Fibroblast of the aortic adventitia (primary cell): ENCODE data around the gene PARVA. TPM values are rescaled to one million over a fixed set of nuclear protein-coding genes. Genes with fewer than 3 reads are reported as not detected.

Experiments used
- DNase-seq: peaks from one replicate; pipeline ENCODE4 v3.0.0-alpha.2; 2010; ENCODE audit warnings: low read depth
- H3K4me3 ChIP-seq: 2 replicates; pipeline ENCODE4 v1.5.1; 2011; ENCODE audit warnings: low read depth, mild to moderate bottlenecking, control low read depth, low read length, moderate library complexity
- CTCF ChIP-seq: IDR thresholded peaks from 2 replicates; pipeline ENCODE4 v1.5.1; 2011; ENCODE audit warnings: mild to moderate bottlenecking, low read length, control low read depth, inconsistent platforms; ENCODE audit not compliant: insufficient read depth
- total RNA-seq: library from RNA; depleted of rRNA; stranded (reverse); fragments of >200 nt; gene quantifications from 2 replicates; pipeline ENCODE4 v1.2.3, GENCODE V29; 2012; ENCODE audit warnings: low replicate concordance

PARVA gene
- total RNA-seq, 1 donor, result 64.0 TPM

DNA sequence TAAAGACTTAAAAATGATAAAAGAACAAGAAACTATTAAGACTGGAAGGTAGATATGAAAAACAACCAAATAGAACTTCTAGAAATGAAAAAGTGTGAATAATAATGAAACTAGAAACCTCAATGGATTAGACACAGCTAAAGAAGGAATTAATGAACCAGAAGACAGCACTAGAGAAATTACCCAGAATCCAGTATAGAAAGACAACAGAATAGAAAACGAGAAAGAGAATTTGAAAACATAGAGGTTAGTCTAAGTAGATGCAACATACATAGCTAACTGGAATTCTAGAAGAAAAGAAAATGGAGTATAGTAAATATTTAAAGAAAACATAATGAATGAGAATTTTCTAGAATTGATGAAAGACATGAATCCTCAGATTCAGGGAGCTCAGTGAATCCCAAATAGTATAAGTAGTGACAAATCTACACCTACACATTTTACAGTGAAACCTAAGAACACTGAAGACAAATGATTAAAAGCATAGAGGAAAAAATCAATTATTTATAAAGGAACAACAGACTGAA, 111.9 kb downstream of the PARVA start:
- TF ChIP-seq CTCF, result no peak
- no peak overlapping the region for H3K4me3 ChIP-seq

DNA sequence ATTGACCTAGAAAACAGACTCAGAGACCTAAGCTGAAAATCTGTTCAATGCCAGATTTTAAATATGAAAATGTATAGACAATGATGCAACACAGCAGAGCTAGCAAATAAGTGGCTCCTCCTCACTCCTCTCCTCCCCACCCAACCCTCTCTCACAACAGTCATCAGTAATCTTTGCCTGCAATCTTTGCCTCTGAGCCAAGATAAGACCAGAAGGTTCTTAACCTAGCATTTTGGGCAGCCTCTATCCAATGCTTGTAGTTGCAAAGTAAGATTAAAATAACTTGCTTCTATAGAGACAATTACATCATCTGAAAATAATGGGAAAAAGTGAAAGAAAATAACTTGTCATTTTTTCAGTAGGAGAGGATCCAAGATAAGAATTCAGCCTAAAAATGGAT, 117.3 kb downstream of the PARVA start:
- DNase-seq, result peak; percentile 85
- TF ChIP-seq CTCF, result no peak
- H3K4me3 ChIP-seq, result no peak overlapping the region

More for the DNA sequence above, 111.9 kb downstream of the PARVA start:
- no peak for DNase-seq

GRCh38 chr11:12496181-12497025, 119.0 kb downstream of the PARVA start:
- no peak overlapping the region for H3K4me3 ChIP-seq
- TF ChIP-seq CTCF, result no peak
- DNase-seq, result no peak

GRCh38 chr11:12497431-12497830, 120.1 kb downstream of the PARVA start:
- no peak for TF ChIP-seq CTCF
- DNase-seq, result no peak
- no peak overlapping the region for H3K4me3 ChIP-seq

- TF ChIP-seq CTCF, result no peak
- no peak for DNase-seq
- H3K4me3 ChIP-seq, result no peak overlapping the region
Observed at GRCh38 chr11:12499071-12499470, 121.7 kb downstream of the PARVA start.

DNA sequence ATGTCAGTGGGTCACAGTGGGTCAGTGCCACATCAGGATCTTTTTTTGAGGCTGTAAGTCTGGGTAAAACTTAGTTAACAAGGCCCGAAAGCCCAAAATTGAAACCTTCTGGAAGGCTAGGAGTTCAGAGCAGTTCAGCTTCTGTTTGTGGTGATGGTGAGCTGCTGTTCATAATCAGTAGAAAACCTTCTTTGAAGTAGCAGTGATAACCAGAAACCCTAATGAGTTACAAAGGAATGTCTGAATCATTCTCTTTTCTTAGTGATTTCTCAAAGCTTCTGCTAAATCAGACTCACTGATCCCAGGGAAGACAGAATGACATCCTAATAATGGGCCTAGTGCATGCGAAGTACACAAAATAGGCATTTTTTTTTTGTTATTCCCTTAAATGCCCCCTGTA, 124.7 kb downstream of the PARVA start:
- TF ChIP-seq CTCF, result no peak
- H3K4me3 ChIP-seq, result no peak overlapping the region
- DNase-seq, result no peak

DNA sequence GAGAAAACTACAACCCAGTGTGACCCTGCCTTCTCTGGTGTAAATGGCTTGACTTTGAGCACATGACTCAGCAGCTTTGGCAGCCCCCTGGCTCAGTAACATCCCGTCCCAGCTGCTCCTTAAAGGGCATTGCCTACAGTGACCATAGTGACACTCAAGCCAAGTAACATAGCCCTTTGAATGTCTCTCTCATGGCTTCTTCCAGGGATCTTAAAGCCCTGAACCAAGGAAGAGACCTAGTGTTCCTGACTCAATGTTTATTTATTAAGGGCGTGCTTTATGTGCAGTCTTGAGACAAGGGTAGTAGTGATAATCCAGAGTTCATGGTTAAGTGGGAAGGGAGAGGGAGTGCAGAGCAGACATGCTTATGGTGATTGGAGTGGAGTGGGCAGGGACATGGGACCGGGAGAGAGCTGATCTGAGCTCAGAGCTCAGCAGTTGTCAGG, 125.7 kb downstream of the PARVA start:
- H3K4me3 ChIP-seq, result no peak overlapping the region
- DNase-seq, result no peak
- no peak for TF ChIP-seq CTCF
